GM23248 (cell line): ENCODE measurements around the gene DNAAF9. TPM values are rescaled to one million over a fixed set of nuclear protein-coding genes. Genes with fewer than 3 reads are reported as not detected.

Experiments
- DNase-seq: peaks from one replicate; pipeline ENCODE4 v3.0.0-alpha.2; 2015
- H2AFZ ChIP-seq: fragments of 200-600 bp; sonication (generic); 2 replicates; pipeline ENCODE4 v1.6.1; 2016; ENCODE audit warnings: antibody characterized with exemption
- H3F3A ChIP-seq: fragments of 200-600 bp; sonication (generic); 2 replicates; pipeline ENCODE4 v1.6.1; 2016; ENCODE audit warnings: mild to moderate bottlenecking, antibody characterized with exemption, mixed run types; ENCODE audit not compliant: insufficient read depth
- H3K27ac ChIP-seq: fragments of 200-600 bp; sonication (generic); 2 replicates; pipeline ENCODE4 v1.5.1; 2016; ENCODE audit warnings: mild to moderate bottlenecking
- H3K27me3 ChIP-seq: fragments of 200-600 bp; sonication (generic); replicated peaks from 2 replicates; pipeline ENCODE4 v1.6.1; 2016; ENCODE audit warnings: mild to moderate bottlenecking; ENCODE audit not compliant: insufficient read depth
- H3K36me3 ChIP-seq: fragments of 200-600 bp; sonication (generic); 2 replicates; pipeline ENCODE4 v1.6.1; 2016; ENCODE audit warnings: low read depth, mild to moderate bottlenecking
- H3K4me1 ChIP-seq: fragments of 200-600 bp; sonication (generic); 2 replicates; pipeline ENCODE4 v1.6.1; 2016; ENCODE audit warnings: mild to moderate bottlenecking; ENCODE audit not compliant: insufficient read depth
- H3K4me2 ChIP-seq: fragments of 200-600 bp; sonication (generic); one replicate; pipeline ENCODE4 v1.6.1; 2016; ENCODE audit warnings: mild to moderate bottlenecking; ENCODE audit not compliant: unreplicated experiment
- H3K4me3 ChIP-seq: fragments of 200-600 bp; sonication (generic); 2 replicates; pipeline ENCODE4 v1.5.1; 2016; ENCODE audit warnings: mild to moderate bottlenecking
- H3K79me2 ChIP-seq: fragments of 200-600 bp; sonication (generic); 2 replicates; pipeline ENCODE4 v1.6.1; 2016; ENCODE audit warnings: mild to moderate bottlenecking; ENCODE audit not compliant: insufficient read depth
- H3K9ac ChIP-seq: fragments of 200-600 bp; sonication (generic); 2 replicates; pipeline ENCODE4 v1.6.1; 2016; ENCODE audit warnings: mild to moderate bottlenecking
- H3K9me2 ChIP-seq: fragments of 200-600 bp; sonication (generic); 2 replicates; pipeline ENCODE4 v1.6.1; 2016; ENCODE audit warnings: mixed run types, mild to moderate bottlenecking, moderate library complexity; ENCODE audit not compliant: insufficient read depth
- H3K9me3 ChIP-seq: fragments of 200-600 bp; sonication (generic); one replicate; pipeline ENCODE4 v1.6.1; 2017; ENCODE audit warnings: low read depth
- H4K20me1 ChIP-seq: fragments of 200-600 bp; sonication (generic); 2 replicates; pipeline ENCODE4 v1.6.0; 2016; ENCODE audit not compliant: insufficient read depth
- EZH2 ChIP-seq: fragments of 200-600 bp; sonication (generic); IDR thresholded peaks from 2 replicates; pipeline ENCODE4 v1.6.1; 2018; ENCODE audit warnings: antibody characterized with exemption, mild to moderate bottlenecking; ENCODE audit not compliant: insufficient read depth, poor library complexity, severe bottlenecking
- EZH2phosphoT487 ChIP-seq: fragments of 200-600 bp; sonication (generic); IDR thresholded peaks from 2 replicates; pipeline ENCODE4 v1.6.1; 2018; ENCODE audit warnings: antibody characterized with exemption, moderate library complexity, mild to moderate bottlenecking, low read depth; ENCODE audit not compliant: insufficient read depth
- WGBS, 2 experiments: methylation state at CpG; one replicate each; pipeline ENCODE4 v1.1.6; 2015 to 2017; ENCODE audit warnings: low lambda C conversion rate in 2 of 2, low coverage in 1 of 2; ENCODE audit errors: missing lambda C conversion rate in 2 of 2; 5-methylcytosine and 5-hydroxymethylcytosine counted together
- in situ Hi-C: fragments of 300-500 bp; cut with MboI; formaldehyde crosslinking; loops from 2 replicates; pipeline ENCODE4 v1.15.0; 2020
- polyA plus RNA-seq: library from polyadenylated mRNA; unstranded; fragments of >200 nt; fragmentation: Nextera tagmentation; extraction: Ambion mirVana; gene quantifications from 2 replicates; pipeline ENCODE4 v1.2.1, GENCODE V29; 2016
- total RNA-seq: library from RNA; depleted of rRNA; stranded (reverse); fragments of >200 nt; shearing (Covaris generic); gene quantifications from 2 replicates; pipeline ENCODE4 v1.2.3, GENCODE V29; 2014

DNAAF9 gene
- total and polyA plus RNA-seq, 2 experiments from 2014 or later = 4.6 to 12.4 TPM

DNA sequence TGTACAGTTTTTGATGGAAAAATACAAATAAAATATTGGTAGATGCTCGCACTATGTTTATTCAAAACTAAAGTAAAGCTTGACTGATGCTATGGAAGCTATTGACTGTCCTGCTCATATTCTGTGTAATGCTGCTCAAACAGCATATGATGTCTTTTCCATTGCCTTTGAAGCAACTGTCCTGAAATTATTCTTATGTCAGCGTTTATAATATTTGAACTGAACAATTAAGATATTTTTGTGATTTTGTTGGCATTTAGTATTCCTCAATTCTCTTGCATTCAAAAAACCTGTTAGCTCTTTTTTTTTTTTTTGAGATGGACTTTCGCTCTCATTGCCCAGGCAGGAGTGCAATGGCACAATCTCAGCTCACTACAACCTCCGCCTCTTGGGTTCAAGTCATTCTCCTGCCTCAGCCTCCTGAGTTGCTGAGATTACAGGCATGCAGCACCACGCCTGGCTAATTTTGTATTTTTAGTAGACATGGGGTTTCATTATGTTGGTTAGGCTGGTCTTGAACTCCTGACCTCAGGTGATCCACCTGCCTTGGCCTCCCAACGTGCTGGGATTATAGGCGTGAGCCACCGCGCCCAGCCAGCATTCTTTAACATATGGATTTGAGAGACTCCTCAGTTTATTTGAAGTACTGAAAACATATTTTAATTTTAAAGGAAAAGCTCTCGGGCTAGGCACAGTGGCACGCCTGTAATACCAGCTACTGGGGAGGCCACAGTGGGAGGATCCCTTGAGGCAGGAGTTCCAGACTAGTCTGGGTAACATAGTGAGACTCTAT lies 5.3 kb upstream of the DNAAF9 start:
- Histone ChIP-seq H3F3A (peaks cover 6% of the 10 kb centered on the region; the same call in 1 of the 2 replicates), H3K4me3 (no peak overlapping the region), H3K27ac (no peak overlapping the region), H3K4me2 (no peak overlapping the region), H3K79me2 (peaks cover 6% of the 10 kb centered on the region), H3K27me3 (no peaks in the 10 kb centered on the region), H3K4me1 (no peaks in the 10 kb centered on the region), H3K9me2 (no peaks in the 10 kb centered on the region), H3K9me3 (no peaks in the 10 kb centered on the region), H3K9ac (no peak overlapping the region), H2AFZ (no peak overlapping the region), H3K36me3 (no peaks in the 10 kb centered on the region), H4K20me1 (no peaks in the 10 kb centered on the region)
- no peak for DNase-seq
- in situ Hi-C loops = no loop called here
- TF ChIP-seq EZH2 (no peak), EZH2phosphoT487 (no peak)
- WGBS, 2 experiments = 59 to 61% methylated on average over 11 of the region's 11 CpGs

DNA sequence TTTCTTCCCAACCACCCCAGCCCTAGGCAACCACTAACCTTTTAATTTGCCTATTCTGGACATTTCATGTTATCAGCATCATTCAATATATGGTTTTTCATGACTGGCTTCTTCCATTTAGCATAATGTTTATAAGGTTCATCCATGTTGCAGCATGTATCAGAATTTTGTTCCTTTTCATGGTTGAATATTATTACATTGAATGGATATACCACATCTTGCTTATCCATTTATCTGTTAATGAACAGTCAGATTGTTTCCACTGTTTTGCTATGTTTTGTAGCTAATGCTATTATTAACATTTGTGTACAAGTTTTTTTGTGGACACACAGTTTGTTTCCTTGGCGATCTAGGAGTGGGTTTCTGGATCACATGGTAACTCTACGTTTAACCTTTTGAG lies 3.0 kb upstream of the DNAAF9 start:
- Histone ChIP-seq H3K9me3 (no peaks in the 10 kb centered on the region), H3K36me3 (no peaks in the 10 kb centered on the region), H4K20me1 (peaks cover 5% of the 10 kb centered on the region; the same call in 1 of the 2 replicates), H3K4me2 (no peak overlapping the region), H3K4me3 (no peak overlapping the region), H3K79me2 (peaks cover 25% of the 10 kb centered on the region), H2AFZ (no peak overlapping the region), H3F3A (peaks cover 6% of the 10 kb centered on the region; the same call in 1 of the 2 replicates), H3K4me1 (peaks cover 6% of the 10 kb centered on the region; the same call in 1 of the 2 replicates), H3K9ac (no peak overlapping the region), H3K9me2 (no peaks in the 10 kb centered on the region), H3K27me3 (no peaks in the 10 kb centered on the region), H3K27ac (no peak overlapping the region)
- 86 to 89% methylated on average over 2 of the region's 2 CpGs for whole genome bisulfite sequencing, 2 experiments
- no peak for DNase-seq
- in situ Hi-C loops = no loop called here
- TF ChIP-seq EZH2 (no peak), EZH2phosphoT487 (no peak)

DNA sequence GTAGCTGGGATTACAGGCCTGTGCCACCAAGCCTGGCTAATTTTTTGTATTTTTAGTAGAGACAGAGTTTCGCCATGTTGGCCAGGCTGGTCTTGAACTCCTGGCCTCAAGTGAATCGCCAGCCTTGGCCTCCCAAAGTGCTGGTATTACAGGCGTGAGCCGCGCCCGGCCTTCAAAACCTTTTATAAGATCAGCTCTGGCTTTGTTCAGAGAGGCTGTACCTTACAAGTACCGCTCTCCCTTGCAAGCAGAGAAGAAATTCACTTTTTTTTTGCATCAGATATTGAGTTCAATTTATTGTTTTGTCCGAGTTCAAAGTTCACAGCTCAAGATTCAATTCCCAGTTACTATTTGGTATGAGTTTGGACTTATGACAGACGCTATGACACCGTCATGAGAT lies 1.9 kb upstream of the DNAAF9 start:
- H3F3A ChIP-seq = peaks cover 6% of the 10 kb centered on the region; the same call in 1 of the 2 replicates
- H3K36me3 ChIP-seq = no peaks in the 10 kb centered on the region
- WGBS, 2 experiments = 83% methylated on average over 10 of the region's 10 CpGs
- H3K4me3 ChIP-seq = peak overlapping the region; percentile 95; the same call in 1 of the 2 replicates
- H3K27me3 ChIP-seq = no peaks in the 10 kb centered on the region
- H3K4me1 ChIP-seq = peaks cover 6% of the 10 kb centered on the region; the same call in 1 of the 2 replicates
- H2AFZ ChIP-seq = peak overlapping the region; percentile 97
- no peak overlapping the region for H3K4me2 ChIP-seq
- no peaks in the 10 kb centered on the region for H3K9me2 ChIP-seq
- in situ Hi-C loops = no loop called here
- DNase-seq = no peak
- H4K20me1 ChIP-seq = peaks cover 11% of the 10 kb centered on the region; the same call in 1 of the 2 replicates
- TF ChIP-seq EZH2 (no peak), EZH2phosphoT487 (no peak)
- no peaks in the 10 kb centered on the region for H3K9me3 ChIP-seq
- H3K27ac ChIP-seq = peak overlapping the region; percentile 84
- H3K9ac ChIP-seq = peak overlapping the region; percentile 95; the same call in 1 of the 2 replicates
- H3K79me2 ChIP-seq = peaks cover 35% of the 10 kb centered on the region

DNA sequence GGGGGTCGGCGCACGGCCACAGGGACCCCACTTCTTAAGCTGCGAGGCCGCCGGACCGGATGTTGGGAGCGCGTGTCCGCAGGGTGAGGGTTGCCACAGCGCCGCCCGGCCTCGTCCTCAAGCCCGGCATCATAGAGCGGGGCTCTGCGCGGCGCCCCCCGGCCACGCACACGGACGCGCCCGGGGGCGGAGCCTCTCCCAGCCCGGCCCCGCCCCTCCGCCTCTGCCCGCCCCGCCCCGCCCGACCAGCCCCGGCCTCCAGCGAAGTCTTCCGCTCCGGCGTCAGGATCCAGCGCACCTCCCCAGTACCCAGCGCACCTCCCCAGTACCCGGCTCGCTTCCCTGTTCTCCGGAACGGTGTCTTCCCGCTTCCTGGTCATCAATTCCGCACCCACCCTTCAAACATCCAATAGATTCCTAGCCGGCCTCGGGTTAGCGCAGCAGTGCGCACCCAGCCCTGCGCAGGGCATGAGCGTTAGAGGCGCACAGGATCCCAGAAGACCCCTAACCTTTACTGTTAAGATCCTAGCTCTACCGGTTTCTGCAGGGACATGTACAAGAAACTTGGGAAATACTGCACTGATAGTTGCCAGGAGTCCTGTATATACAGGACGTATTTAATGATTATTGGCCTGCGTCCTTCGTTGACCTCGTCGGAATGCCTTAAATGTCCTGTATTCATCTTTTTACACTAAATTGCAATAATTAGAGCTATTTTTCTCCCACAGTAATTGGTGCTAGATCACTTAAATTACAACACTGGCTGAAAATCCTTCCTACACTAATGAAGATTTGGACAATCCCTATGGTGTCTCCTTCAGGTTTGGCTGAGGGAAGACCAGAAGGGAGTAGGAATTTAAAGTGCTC lies 535 bp upstream of the DNAAF9 start:
- WGBS, 2 experiments = 1% methylated on average over 21 to 46 of the region's 59 CpGs
- in situ Hi-C loops = no loop called here

More for the DNA sequence above, 535 bp upstream of the DNAAF9 start:
- H2AFZ ChIP-seq = peak overlapping the region; percentile 97
- DNase-seq = peak; percentile 91
- peaks cover 6% of the 10 kb centered on the region; the same call in 1 of the 2 replicates for H3F3A ChIP-seq
- H4K20me1 ChIP-seq = peaks cover 14% of the 10 kb centered on the region; the same call in 1 of the 2 replicates
- TF ChIP-seq EZH2phosphoT487 (no peak), EZH2 (no peak)
- peaks cover 6% of the 10 kb centered on the region; the same call in 1 of the 2 replicates for H3K4me1 ChIP-seq
- H3K9ac ChIP-seq = peak overlapping the region; percentile 95
- H3K9me3 ChIP-seq = no peaks in the 10 kb centered on the region
- peaks cover 49% of the 10 kb centered on the region for H3K79me2 ChIP-seq
- H3K27ac ChIP-seq = peak overlapping the region; percentile 84
- no peaks in the 10 kb centered on the region for H3K9me2 ChIP-seq
- peak overlapping the region; percentile 95 for H3K4me3 ChIP-seq
- H3K4me2 ChIP-seq = peak overlapping the region; percentile 100
- H3K27me3 ChIP-seq = no peaks in the 10 kb centered on the region
- no peaks in the 10 kb centered on the region for H3K36me3 ChIP-seq
